Fibroblast of the conjunctiva (primary cell): ENCODE results near the gene TNS4.
"Not testable (repeated sequence)": the region's sequence is repeated elsewhere in the genome, so short reads cannot be mapped to it uniquely, and the experiment has no call there.

Experiments used
- DNase-seq: peaks from one replicate; pipeline ENCODE4 v3.0.0-alpha.2; 2010; ENCODE audit warnings: low read depth

The TNS4 gene, protein sequence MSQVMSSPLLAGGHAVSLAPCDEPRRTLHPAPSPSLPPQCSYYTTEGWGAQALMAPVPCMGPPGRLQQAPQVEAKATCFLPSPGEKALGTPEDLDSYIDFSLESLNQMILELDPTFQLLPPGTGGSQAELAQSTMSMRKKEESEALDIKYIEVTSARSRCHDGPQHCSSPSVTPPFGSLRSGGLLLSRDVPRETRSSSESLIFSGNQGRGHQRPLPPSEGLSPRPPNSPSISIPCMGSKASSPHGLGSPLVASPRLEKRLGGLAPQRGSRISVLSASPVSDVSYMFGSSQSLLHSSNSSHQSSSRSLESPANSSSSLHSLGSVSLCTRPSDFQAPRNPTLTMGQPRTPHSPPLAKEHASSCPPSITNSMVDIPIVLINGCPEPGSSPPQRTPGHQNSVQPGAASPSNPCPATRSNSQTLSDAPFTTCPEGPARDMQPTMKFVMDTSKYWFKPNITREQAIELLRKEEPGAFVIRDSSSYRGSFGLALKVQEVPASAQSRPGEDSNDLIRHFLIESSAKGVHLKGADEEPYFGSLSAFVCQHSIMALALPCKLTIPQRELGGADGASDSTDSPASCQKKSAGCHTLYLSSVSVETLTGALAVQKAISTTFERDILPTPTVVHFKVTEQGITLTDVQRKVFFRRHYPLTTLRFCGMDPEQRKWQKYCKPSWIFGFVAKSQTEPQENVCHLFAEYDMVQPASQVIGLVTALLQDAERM

DNA sequence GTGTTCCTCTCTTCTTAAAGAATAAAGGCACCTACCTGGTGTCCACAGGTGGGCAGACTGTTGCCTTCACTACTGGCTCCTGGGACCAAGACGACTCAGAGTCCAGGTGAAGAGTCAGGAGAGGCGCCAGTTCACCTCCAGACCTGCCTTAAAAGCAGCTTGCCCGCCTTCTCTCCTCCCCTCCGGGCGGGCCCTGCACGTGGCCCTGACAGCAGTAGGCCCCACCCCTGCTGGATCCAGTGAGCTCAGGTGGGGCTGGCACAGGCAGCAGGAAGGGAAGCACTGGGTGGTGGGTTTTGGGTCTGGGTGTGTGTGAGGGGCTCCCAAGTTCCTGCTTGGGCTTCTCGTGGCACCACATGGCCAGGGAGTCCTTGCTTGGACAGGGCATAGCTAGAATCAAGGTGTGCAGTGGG, at the start of gene TNS4:
TSS of gene TNS4 (minus strand) at position 125 of the 413 bp plus-strand sequence. CDS start 5,198 bp downstream, outside the sequence.
- no peak for DNase-seq

DNA sequence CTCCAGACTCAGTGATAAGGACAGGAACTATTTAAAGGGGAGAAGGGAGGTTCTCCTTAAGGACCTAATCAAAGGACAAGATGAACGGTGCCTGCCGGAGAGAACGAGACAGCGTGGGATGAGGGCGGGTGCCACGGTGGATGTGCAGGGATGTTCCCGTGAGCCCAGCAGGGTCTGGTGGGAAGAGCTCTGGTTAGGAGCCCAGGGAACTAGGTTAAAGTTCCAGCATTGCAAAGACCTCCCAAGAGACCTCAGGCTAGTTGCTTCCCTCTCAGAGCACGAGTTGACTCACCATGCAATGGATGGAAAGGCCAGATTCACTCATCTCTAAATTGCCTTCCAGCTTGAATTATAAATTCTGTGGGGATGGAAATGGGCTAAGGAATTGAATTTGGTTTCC, 49.2 kb upstream of the TNS4 start:
- DNase-seq = peak; percentile 96

DNA sequence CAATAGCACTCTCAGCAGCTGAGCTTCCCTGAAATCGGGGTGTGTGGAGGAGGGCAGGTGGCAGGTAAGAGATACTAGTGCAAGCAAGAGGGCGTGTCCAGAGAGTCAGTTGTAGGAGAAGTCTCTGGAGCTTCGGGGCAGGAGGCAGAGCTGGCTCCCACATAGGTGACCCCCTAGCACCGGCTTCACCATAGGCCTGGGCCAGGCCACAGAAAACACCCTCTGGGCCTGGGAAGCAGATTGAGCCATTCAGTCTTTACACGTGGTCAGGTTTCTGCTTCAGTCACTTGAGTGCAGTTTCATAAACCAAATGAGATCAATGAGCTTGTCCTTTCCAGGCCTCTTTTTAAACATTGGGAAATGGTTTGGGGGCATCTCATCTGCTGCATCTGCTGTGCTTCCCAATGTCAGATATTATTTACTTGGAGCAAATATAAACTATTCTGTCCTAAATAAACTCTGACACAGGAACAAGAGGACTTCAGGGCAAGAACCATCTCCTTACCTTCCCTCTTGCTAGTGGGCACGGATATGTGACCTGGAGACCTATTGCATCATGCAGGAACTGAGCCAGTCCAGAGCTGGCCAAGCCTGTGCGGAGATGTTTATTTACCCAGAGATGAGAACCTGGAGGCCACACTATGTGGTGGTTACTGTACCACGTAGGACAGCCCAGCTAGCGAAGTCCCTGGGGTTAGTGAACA, 47.7 kb upstream of the TNS4 start:
- DNase-seq = peak; percentile 86

DNA sequence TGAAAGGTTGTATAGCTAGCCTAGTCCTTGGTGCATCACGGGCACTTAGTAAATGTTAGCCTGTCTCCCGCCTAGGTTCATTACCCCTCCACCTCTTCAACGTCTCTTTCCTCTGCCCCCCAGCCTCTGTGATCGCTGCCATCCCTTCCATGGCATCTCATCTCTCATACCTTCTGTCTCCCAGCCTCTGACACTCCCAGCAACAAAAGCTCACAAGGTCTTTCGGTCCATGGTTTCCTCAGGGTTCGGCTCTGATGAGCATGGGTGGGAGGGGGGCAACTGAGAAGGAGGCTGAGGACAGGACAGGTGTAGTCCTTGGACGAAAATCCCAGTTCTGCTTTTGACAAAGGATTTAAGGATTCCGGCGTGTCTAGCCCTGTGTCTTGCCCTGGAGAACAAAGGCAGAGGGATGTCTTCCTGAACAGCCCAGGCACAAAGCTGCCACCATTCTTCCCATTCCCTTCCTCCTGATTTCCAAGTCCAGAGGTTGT, 47.1 kb upstream of the TNS4 start:
- DNase-seq = no peak

DNA sequence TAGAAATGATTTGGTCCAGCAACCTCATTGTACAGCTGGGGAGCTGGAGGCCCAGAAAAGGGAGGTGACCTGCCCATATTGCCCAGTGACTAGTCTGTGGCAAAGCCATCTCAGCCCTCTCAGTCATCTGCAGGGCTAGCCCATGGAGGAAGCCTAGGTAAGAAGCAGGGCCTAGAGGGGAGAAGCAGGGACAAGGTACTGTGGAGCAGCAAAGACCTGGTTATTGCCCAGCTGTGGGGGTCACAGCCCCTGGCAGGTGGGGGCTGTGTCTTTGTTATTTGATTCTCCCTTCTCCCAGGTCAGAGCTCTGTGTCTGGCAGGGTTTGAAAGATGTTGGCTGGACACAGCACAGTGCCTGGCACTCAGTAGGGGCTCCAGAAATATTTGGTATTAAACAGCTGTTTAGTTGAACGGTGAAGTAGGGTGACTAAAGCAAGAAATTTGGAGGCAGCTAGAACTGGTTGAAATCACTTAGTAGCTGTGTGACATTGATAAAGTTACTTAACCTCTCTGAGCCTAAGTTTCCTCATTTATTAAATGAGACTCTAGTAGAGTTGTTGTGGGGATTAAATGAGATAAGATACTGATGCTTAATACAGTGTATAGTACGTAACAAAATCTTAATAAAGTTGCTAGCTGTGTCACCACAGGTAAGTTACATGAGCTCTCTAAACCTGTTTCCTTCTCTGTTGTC, 46.5 kb upstream of the TNS4 start:
- no peak for DNase-seq

DNA sequence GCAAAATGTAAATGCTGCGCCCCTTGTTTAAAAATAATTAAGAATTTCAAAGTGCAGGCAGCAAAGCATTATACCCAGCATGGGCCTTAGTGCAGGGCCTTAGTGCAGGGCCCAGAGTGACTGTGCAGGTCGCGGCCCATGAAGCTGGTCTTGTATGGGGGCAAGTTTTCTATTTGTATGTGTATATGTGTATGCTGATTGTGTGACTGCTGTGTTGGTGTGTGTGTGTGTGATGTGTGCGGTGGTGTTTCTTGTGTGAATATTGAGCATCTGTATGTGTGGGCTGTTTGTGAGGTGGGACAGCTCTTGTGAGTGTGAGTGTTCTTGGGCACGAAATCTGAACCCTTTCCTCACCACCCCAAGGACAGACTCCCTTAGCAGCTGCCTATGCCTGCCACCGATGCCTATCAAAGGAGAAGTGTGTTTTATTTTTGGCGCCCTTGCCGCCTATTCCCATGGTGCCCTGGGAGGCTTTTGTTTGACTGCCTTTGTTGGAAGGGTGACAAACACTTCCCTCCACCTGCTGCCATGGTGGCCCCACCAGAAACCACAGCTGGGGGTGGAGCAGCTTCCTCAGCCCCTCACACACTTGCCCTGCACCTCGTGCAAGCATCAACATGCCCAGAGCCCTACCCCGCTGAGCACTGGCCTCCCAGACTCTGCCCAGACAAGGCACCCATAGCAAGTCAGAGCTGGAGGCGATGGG, 45.8 kb upstream of the TNS4 start:
- DNase-seq = no peak

DNA sequence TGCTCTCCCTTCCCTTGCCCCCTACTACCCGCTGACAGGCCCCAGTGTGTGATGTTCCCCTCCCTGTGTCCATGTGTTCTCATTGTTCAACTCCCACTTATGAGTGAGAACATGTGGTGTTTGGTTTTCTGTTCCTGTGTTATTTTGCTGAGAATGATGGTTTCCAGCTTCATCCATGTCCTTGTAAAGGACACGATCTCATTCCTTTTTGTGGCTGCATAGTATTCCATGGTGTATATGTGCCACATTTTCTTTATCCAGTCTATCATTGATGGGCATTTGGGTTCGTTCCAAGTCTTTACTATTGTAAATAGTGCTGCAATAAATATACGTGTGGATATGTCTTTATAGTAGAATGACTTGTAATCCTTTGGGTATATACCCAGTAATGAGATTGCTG, 45.1 kb upstream of the TNS4 start:
- not testable (repeated sequence) for DNase-seq

DNA sequence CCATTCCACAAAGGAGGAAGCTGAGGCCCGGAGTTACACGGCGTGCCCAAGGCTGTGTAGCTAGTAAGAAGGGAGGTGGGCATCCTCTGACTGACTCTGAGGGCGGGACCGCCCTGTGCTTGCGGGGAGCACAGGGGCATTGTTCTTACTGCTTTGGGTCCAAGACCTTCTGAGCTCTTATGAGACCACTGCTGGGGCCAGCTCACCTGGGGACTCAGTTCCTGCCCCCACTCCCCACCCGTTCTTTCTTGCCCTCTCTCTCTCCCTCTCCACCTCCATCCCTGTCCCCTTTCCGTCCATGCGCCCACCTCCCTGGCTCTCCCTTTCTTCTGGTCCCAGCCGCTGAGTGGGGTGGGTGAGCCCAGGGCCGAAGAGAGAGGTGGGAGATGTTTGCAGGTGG, 44.2 kb upstream of the TNS4 start:
- no peak for DNase-seq

DNA sequence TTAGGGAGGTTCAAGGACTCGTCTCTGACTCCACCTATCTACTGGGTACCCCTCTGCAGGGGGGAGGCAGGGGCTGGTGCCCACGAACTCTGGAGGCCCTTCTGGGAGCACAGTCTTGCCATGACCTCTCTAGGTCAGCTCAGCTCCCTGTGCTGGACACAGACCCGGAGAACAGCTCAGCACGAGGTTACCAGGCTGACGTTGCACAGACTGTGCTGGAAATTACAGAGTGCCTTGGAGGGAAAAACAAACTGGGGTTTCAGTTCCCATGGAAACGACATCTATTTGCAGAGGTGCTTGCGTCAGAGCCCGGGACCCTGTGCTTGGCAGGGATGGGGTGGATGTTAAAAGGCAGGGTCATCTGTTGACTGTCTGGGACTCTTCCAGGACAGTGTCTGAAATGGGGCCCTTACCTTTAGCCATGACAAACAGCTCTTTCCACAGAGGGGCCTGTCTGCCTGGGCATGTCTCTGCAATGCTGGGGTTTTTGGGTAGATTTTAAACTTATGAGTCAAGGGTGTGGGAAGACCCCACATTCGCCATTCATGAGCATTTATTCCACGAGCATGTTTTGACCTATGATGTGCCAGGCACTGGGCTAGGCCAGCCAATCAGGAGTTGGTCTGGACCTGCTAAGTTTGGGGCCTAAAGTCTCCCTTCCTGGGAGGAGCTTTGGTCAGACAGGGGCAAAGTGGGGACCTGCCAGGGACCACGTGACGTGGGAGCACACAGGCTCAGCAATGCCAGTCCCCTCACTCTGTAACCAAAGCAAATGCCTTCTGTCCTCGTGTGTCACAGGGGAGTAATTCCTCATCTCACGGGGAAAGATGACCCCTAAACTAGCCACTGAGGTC, 41.4 kb upstream of the TNS4 start:
- DNase-seq = peak; percentile 99

DNA sequence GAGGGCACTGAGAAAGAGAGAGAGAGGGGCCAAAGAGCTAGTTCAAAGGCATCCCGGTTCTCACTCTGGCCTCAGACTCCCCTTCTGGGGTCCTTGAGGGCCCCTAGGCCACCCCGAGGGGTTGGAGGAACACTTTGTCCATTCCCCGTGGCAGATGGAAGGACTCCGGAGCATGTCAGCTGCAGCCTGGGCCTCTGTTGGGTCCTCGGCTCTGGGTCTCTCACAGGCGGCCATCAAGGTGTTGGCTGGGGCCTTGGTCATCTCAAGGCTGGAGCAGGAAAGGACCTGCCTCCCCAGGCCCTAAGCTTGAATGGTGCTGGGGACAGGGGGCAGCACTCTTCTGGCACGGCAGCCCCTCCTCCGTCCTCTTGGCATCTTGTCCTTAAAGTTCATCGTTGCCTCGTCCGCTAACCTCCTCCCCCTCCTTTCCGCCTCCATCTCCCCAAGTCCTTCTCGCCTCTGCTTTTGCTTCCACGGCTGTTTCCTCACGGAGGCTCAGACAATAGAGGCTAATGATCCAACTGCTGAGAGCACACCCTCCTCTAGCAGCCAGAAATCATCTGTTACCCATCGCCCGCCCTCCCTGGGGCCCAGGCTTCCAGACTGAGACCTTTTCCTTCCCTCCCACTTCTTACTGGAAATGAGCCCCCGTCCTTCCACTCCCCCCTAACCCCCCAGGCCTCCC, 40.6 kb upstream of the TNS4 start:
- no peak for DNase-seq

DNA sequence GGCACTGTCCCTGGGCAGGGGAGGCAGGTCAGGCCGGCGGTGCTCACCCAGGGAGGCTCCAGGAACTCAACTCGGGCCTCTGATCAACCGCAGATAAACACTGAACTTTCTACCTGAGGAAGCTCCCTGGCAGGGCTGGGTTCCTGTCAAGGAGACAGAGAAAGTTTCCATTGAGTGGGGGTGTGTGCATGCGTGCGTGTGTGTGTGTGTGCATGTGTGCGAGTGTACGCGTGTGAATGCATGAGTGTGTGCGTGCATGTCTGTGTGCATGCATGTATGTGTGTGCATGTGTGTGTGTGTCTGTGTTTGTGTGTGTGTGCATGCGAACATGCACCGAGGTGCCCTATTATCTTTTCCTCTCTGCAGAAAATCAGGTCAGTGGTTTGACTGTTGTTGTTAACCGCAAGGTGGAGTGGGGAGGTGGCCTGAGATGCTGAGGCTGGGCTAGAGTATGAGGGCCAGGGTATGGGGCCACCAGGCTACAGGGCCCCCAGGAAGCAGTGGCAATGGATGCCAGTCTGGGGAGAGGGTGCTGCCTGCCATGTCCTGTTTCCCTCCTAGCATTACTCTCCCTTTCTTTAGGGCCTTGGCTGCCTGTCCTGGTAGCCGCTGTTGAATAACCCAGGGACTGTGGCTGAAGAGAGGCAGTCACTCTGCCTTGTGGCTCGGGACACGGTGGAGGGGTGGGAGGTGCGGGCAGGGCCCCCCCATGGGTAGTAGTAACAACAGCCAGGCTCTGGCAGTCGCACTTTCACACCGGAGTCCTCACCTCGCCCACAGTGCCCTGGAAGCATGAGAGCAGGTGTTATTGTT, 39.8 kb upstream of the TNS4 start:
- DNase-seq = no peak

DNA sequence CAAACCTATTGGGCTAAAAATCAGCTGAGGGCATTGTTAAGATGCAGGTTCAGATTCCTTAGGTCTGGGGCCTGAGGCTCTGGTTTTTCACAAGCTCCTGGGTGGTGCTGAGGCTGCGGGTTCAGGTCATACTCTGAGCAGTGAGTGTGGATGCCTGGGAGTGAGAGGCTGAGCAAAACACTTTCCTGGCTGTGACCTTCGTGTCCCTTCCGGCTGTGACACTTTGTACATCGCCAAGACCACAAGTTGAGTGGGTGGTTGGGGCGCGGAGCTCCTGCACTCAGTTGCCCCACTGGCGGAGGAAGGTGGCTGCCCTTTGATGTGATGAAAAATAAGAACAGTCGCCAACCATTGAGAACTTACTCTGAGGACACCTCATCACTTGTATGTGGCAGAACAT, 39.0 kb upstream of the TNS4 start:
- no peak for DNase-seq

DNA sequence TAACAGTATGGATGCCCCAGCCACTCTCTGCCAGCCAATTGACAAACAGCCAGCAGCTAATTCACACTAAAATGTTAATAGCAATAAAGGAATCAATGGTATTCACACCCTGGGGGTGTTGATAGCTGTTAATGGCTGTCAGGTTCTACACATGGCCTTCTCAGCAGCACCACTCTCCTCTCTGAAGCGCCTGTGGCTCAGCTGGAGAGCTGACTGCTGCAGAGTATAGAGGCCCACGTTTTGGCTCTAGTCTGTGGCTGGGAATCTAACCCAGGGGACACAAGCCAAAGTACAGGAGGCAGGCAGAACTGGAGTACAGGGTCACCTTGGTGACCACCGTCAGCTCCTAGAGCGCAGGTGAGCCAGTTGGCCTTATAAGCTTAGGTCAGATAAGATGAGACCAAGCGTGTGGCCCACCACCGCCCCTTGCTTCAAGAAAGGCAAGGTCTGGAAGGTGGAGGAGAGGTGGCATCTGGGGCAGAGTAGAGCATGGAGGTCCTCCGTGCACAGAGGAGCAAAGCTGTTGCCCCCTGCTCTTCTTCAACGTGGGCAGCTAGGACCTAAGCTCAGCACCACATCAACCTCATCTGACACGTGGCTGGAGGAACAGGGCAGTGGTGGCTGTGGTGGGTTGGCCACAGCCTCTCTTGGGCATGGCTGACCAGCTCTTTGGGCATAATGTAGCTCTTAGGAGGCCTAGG, 38.4 kb upstream of the TNS4 start:
- no peak for DNase-seq

DNA sequence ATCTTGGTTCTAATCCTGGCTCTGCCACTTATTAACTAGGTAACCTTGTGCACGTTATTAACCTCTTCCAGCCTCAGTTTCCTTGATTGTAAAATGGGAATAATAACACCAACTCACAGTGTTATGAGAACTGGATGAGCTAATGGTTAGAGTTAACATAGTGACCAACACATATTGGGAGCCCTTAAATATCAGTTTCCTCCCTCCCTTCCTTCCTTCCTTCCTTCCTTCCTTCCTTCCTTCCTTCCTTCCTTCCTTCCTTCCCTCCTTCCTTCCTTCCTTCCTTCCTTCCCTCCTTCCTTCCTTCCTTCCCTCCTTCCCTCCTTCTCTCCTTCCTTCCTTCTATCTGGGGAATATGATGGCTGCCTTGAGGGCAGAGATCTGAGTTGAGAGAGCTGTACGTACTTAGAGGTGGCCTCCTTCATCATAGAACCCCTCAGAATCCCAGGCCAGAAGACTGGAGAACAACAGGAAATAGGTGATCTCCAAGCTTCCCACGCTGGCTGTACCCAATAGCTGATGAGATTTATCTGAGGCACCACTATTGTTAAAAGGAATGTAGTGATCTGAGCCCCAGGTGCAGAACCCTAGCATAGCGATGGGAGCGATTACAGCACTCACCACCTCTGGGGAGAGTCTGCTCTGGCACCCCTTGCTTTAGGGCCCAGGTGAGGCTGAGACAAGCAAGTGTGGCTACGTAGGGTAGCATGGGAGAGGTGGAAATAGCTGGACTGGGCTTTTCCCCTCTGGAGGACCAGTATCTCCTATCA, 37.7 kb upstream of the TNS4 start:
- no peak for DNase-seq

DNA sequence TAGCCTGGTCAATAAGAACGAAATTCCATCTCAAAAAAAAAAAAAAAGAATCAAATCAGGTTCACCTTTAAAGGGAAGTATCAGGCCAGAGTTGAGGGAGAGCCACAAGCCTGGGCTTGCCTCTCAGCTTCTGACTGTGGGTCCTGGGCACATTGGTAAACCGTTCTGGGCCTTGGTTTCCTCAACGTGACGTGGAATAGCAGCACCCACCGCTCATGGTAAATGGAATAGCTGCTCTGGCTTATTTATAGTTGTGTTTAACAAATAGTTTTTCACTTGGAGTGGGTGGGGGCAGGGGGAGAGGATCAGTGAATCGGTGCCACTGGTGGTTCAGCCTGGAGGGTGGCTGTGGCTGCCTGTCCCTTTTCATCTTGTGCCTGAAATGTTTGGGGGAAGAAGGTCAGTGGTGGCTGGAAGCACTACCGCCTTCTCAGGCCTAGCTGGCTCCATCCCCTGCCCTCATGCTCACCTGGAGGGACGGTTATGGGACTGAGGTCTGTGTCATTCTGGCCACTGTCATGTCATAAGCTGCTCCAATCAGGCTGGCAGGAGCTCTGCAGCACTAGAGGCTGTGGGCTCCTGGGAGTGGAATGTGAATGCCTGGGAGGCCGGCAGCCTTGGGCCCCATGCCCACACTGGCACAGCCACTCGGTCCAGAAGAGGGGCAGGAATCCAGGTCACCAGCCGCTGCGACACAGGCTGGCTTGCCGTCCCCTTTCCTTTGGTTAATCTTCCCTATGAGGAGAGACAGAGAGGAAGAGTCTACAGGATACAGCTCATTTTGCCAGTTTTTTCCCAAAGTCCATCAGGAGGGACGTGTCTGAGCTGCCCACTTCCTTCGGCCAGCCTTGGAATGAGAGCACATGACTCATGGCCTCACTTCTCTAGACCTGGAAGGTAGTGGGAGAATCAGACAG, 36.9 kb upstream of the TNS4 start:
- DNase-seq = no peak
